K562 (cell line): ENCODE measurements around the gene ERCC3. TPM values are rescaled to one million over a fixed set of nuclear protein-coding genes. Genes with fewer than 3 reads are reported as not detected.

ENCODE experiments used
- ATAC-seq: fragments of 200-7000 bp; cut with Tn5 transposase; 3 replicates; pipeline ENCODE4 v1.9.1; 2020; ENCODE audit warnings: moderate library complexity
- BruUV-seq: library from RNA; stranded (reverse); fragments of 400-500 nt; replicated peaks from 2 replicates; lab custom pipeline; 2021; lab: Mats Ljungman, UMichigan
- CTCF ChIA-PET: fragments of 300-600 bp; formaldehyde crosslinking; extraction: SDS; loops from one replicate; lab custom pipeline; 2021; ENCODE audit warnings: low intra/inter-chr PET ratio; lab: Yijun Ruan, JAX
- POLR2A ChIA-PET: fragments of 300-600, 350-650 bp; sonication (Branson Sonifier 250); formaldehyde crosslinking; extraction: SDS; loops from one replicate; lab custom pipeline; 2021; ENCODE audit warnings: antibody characterized with exemption, inconsistent platforms; lab: Yijun Ruan, JAX
- DNase-seq, 4 experiments: peaks; one replicate each; pipeline versions ENCODE4 v3.0.0 to v3.0.0-alpha.2; 2011 to 2018; ENCODE audit warnings: low spot score in 3 of 4, mixed read lengths in 3 of 4; ENCODE audit errors: extremely low read depth in 1 of 4
- FAIRE-seq: peaks from 2 replicates; lab custom pipeline; 2011; peaks lifted over from hg19 to GRCh38; lab: Jason Lieb, UNC
- H2AFZ ChIP-seq: 2 replicates; pipeline ENCODE4 v1.6.0; 2011; ENCODE audit warnings: low read depth, low read length, control low read depth, inconsistent platforms
- H3K27ac ChIP-seq: fragments of 200-600 bp; 3 replicates; pipeline ENCODE4 v1.8.0; 2011; ENCODE audit warnings: low read depth, mild to moderate bottlenecking, control low read depth, inconsistent platforms, low read length, moderate library complexity, mixed read lengths; ENCODE audit errors: extremely low read depth
- H3K27me3 ChIP-seq, 2 experiments: fragments of 300-600 bp in 1 of 2; 2 replicates in 1 of 2; 3 replicates in 1 of 2; pipeline versions ENCODE4 v1.6.0 to v1.8.0; 2011; ENCODE audit warnings: inconsistent platforms in 2 of 2, low read length in 2 of 2, mild to moderate bottlenecking in 1 of 2, mixed read lengths in 1 of 2, moderate library complexity in 1 of 2; ENCODE audit not compliant: control insufficient read depth in 2 of 2, insufficient read depth in 2 of 2
- H3K36me3 ChIP-seq: fragments of 300-600 bp; 3 replicates; pipeline ENCODE4 v1.8.0; 2011; ENCODE audit warnings: mild to moderate bottlenecking, low read length, inconsistent platforms; ENCODE audit not compliant: control insufficient read depth, insufficient read depth
- H3K4me1 ChIP-seq, 2 experiments: fragments of 200-600 bp in 1 of 2; replicated peaks in 1 of 2; 2 replicates in 1 of 2; 3 replicates in 1 of 2; pipeline versions ENCODE4 v1.5.1 to v1.8.0; 2011; ENCODE audit warnings: inconsistent platforms in 2 of 2, low read length in 2 of 2, mild to moderate bottlenecking in 1 of 2, mixed read lengths in 1 of 2, moderate library complexity in 1 of 2; ENCODE audit not compliant: control insufficient read depth in 2 of 2, insufficient read depth in 2 of 2
- H3K4me2 ChIP-seq: 2 replicates; pipeline ENCODE4 v1.6.1; 2011; ENCODE audit warnings: low read length, control low read depth, inconsistent platforms, mixed read lengths; ENCODE audit not compliant: insufficient read depth
- H3K4me3 ChIP-seq: fragments of 200-600 bp; sonication (generic), shearing (Covaris generic); 2 replicates; pipeline ENCODE4 v1.5.1; 2016; ENCODE audit warnings: control low read depth, inconsistent platforms
- H3K79me2 ChIP-seq: fragments of 200-600 bp; 3 replicates; pipeline ENCODE4 v1.8.0; 2011; ENCODE audit warnings: low read length, inconsistent platforms; ENCODE audit not compliant: control insufficient read depth, insufficient read depth
- H3K9ac ChIP-seq, 2 experiments: 2 replicates each; pipeline versions ENCODE4 v1.6.0 to v1.6.1; 2011; ENCODE audit warnings: low read depth in 2 of 2, low read length in 2 of 2, control low read depth in 1 of 2, inconsistent platforms in 1 of 2, mild to moderate bottlenecking in 1 of 2, mixed read lengths in 1 of 2; ENCODE audit not compliant: insufficient read depth in 1 of 2
- H3K9me1 ChIP-seq: one replicate; pipeline ENCODE4 v1.6.0; 2011; ENCODE audit warnings: inconsistent platforms, mild to moderate bottlenecking, low read length, moderate library complexity; ENCODE audit not compliant: control insufficient read depth, insufficient read depth
- H3K9me3 ChIP-seq: replicated peaks from 2 replicates; pipeline ENCODE4 v1.5.1; 2011; ENCODE audit warnings: low read depth, low read length, inconsistent platforms; ENCODE audit not compliant: control insufficient read depth, insufficient read depth
- H4K20me1 ChIP-seq: replicated peaks from 2 replicates; pipeline ENCODE4 v1.6.1; 2011; ENCODE audit warnings: low read length, inconsistent platforms, mixed read lengths; ENCODE audit not compliant: control insufficient read depth, insufficient read depth
- ARNT ChIP-seq, 2 experiments: fragments of 450-650 bp; IDR thresholded peaks; 2 replicates each; pipeline ENCODE4 v1.6.1; 2016; ENCODE audit warnings: mild to moderate bottlenecking in 1 of 2
- GTF2E2 ChIP-seq: fragments of 200-800 bp; sonication (Bioruptor generic); IDR thresholded peaks from 2 replicates; pipeline ENCODE4 v1.6.1; 2016; ENCODE audit warnings: missing genetic modification characterization, missing compliant biosample characterization
- HINFP ChIP-seq: fragments of 450-650 bp; conservative IDR thresholded peaks from 2 replicates; pipeline ENCODE4 v1.6.1; 2016; ENCODE audit warnings: missing genetic modification characterization, low read depth, mild to moderate bottlenecking, control low read depth, missing compliant biosample characterization
- JUND ChIP-seq, 2 experiments: IDR thresholded peaks; 2 replicates in 1 of 2; 3 replicates in 1 of 2; pipeline ENCODE4 v1.6.1; 2011; ENCODE audit warnings: borderline replicate concordance in 2 of 2, low read depth in 2 of 2, low read length in 2 of 2, improper control_type of control experiment in 1 of 2, missing biosample characterization in 1 of 2, missing genetic modification characterization in 1 of 2, missing genetic modification reagents in 1 of 2
- NFE2L1 ChIP-seq: fragments of 450-650 bp; IDR thresholded peaks from 2 replicates; pipeline ENCODE4 v1.6.1; 2016; ENCODE audit warnings: missing genetic modification characterization, low read depth, mild to moderate bottlenecking, missing compliant biosample characterization, moderate library complexity, borderline replicate concordance
- PTBP1 ChIP-seq: fragments of 200-400 bp; formaldehyde crosslinking; IDR thresholded peaks from 2 replicates; pipeline ENCODE4 v1.6.1; 2017; ENCODE audit warnings: low read depth, low read length
- RFX1 ChIP-seq: fragments of 450-650 bp; IDR thresholded peaks from 2 replicates; pipeline ENCODE4 v1.6.1; 2016; ENCODE audit warnings: mild to moderate bottlenecking, moderate library complexity
- TEAD2 ChIP-seq: fragments of 450-650 bp; IDR thresholded peaks from 2 replicates; pipeline ENCODE4 v1.6.1; 2016; ENCODE audit warnings: missing genetic modification characterization, control low read depth, missing compliant biosample characterization
- ZBTB11 ChIP-seq, 3 experiments: fragments of 200-800 bp in 1 of 3; fragments of 250-450 bp in 1 of 3; fragments of 450-650 bp in 1 of 3; sonication (Bioruptor Pico) in 1 of 3; sonication (Bioruptor generic) in 1 of 3; formaldehyde crosslinking in 1 of 3; IDR thresholded peaks; 2 replicates each; pipeline versions ENCODE4 v1.6.1 to v1.8.0; 2016 to 2022; ENCODE audit warnings: mild to moderate bottlenecking in 2 of 3, missing genetic modification characterization in 2 of 3, missing compliant biosample characterization in 1 of 3, moderate library complexity in 1 of 3
- ZBTB49 ChIP-seq: sonication (generic); formaldehyde crosslinking; IDR thresholded peaks from 2 replicates; pipeline ENCODE4 v1.8.0; 2022; ENCODE audit warnings: missing genetic modification reagents, mild to moderate bottlenecking, borderline replicate concordance
- ZNF311 ChIP-seq: fragments of 250-450 bp; sonication (Bioruptor Pico); IDR thresholded peaks from 2 replicates; pipeline ENCODE4 v1.4.0; 2020; ENCODE audit warnings: mild to moderate bottlenecking, moderate library complexity
- ZNF316 ChIP-seq: fragments of 450-650 bp; IDR thresholded peaks from 2 replicates; pipeline ENCODE4 v1.6.1; 2016
- WGBS: fragments of 100-300 bp; shearing (Covaris generic); methylation state at CpG from one replicate; pipeline ENCODE4 v1.1.6; 2016; ENCODE audit warnings: low coverage, mixed read lengths; ENCODE audit not compliant: insufficient coverage; ENCODE audit errors: missing lambda C conversion rate; 5-methylcytosine and 5-hydroxymethylcytosine counted together
- in situ Hi-C: fragments of 300-500 bp; cut with MboI; formaldehyde crosslinking; loops from 4 replicates; pipeline ENCODE4 v1.15.0; 2018; ENCODE audit warnings: inconsistent platforms, mixed read lengths
- intact Hi-C: fragments of 100-400 bp; cut with micrococcal nuclease; formaldehyde crosslinking; loops from 2 replicates; pipeline ENCODE4 v1.14.2; 2022
- polyA plus RNA-seq, 8 experiments: library from polyadenylated mRNA; depleted of rRNA in 4 of 8; stranded (reverse) in 5 of 8; unstranded in 3 of 8; fragments of >200 nt; fragmentation: Nextera tagmentation in 2 of 8; fragmentation: Illumina TruSeq in 1 of 8; extraction: Ambion mirVana in 2 of 8; extraction: Trizol in 1 of 8; gene quantifications; 2 replicates each; pipeline versions ENCODE4 v1.2.1 to v1.2.3, GENCODE V29; 2011 to 2014; ENCODE audit warnings: inconsistent platforms in 1 of 8, missing spikeins in 1 of 8
- total RNA-seq, 7 experiments: library from RNA; depleted of rRNA in 6 of 7; stranded (reverse); fragments of >200 nt in 6 of 7; fragmentation: Illumina TruSeq in 2 of 7; extraction: Trizol in 2 of 7; gene quantifications; 2 replicates each; pipeline versions ENCODE4 v1.2.1 to v1.2.3, GENCODE V29; 2011 to 2021; ENCODE audit warnings: low replicate concordance in 1 of 7

Gene ERCC3
- total and polyA plus RNA-seq, 9 of the 15 experiments (the other 6 are each of a cell fraction or from before 2014, with no cell fraction given): 17.9 to 61.5 (median 43.1) TPM

GRCh38 chr2:127220102-127220767 lies 73.7 kb downstream of the ERCC3 start, which contains the start of gene CYP27C1:
Gene CYP27C1 (minus strand): TSS chr2:127220299. CDS start chr2:127220270, 29 bp downstream.
- H4K20me1 ChIP-seq: no peaks in the 10 kb centered on the region
- ATAC-seq (no peak), DNase-seq (no peak), FAIRE-seq (no peak)
- H2AFZ ChIP-seq: no peak within 1 kb of the TSS
- no peaks in the 10 kb centered on the region for H3K9me1 ChIP-seq
- H3K4me2 ChIP-seq: no peak within 1 kb of the TSS
- H3K79me2 ChIP-seq: no peaks in the 10 kb centered on the region
- peaks cover 23 to 47% of the 10 kb centered on the region in 2 experiments for H3K27me3 ChIP-seq
- intact Hi-C loops (no loop called here), in situ Hi-C loops (no loop called here)
- ChIA-PET POLR2A (interaction anchor here (0.7 kb wide), 1 partner anchor 189 kb away, joined by 3 read pairs; no protein-coding TSS in a partner anchor), CTCF (no interaction called here)
- H3K9me3 ChIP-seq: no peaks in the 10 kb centered on the region
- BruUV-seq: no TSS peak
- no peak within 1 kb of the TSS for H3K27ac ChIP-seq
- H3K4me3 ChIP-seq: no peak within 1 kb of the TSS
- peaks cover 0 to 9% of the 10 kb centered on the region in 2 experiments; a peak in 2 of 5 replicates for H3K4me1 ChIP-seq
- no peaks in the 10 kb centered on the region for H3K36me3 ChIP-seq
- WGBS: 27% methylated on average over 38 of the region's 43 CpGs
- no peak within 1 kb of the TSS for H3K9ac ChIP-seq
- TF ChIP-seq NFE2L1 (tag) (no peak), JUND (IDR thresholded peaks at IDR 0.05; ENCODE audit: borderline replicate concordance, low read depth, low read length) (no peak), JUND (tag; IDR thresholded peaks at IDR 0.05; ENCODE audit: borderline replicate concordance, low read depth, low read length) (no peak), TEAD2 (tag) (no peak), ZNF316 (no peak), ZBTB11 (CRISPR knock-in tag; IDR thresholded peaks at IDR 0.05) (no peak), ZNF311 (CRISPR knock-in tag) (no peak), ZBTB49 (CRISPR knock-in tag) (no peak), HINFP (tag) (no peak), PTBP1 (no peak), GTF2E2 (tag) (no peak), RFX1 (no peak), ARNT (IDR thresholded peaks at IDR 0.05) (no peak)
